K562 (cell line): Measurements from ENCODE around the gene CCSER2. TPM values are rescaled to one million over a fixed set of nuclear protein-coding genes. Genes with fewer than 3 reads are reported as not detected.

Source experiments
- ATAC-seq: fragments of 200-7000 bp; cut with Tn5 transposase; 3 replicates; pipeline ENCODE4 v1.9.1; 2020; ENCODE audit warnings: moderate library complexity
- BruUV-seq: library from RNA; stranded (reverse); fragments of 400-500 nt; replicated peaks from 2 replicates; lab custom pipeline; 2021; lab: Mats Ljungman, UMichigan
- CTCF ChIA-PET: fragments of 300-600 bp; formaldehyde crosslinking; extraction: SDS; loops from one replicate; lab custom pipeline; 2021; ENCODE audit warnings: low intra/inter-chr PET ratio; lab: Yijun Ruan, JAX
- POLR2A ChIA-PET: fragments of 300-600, 350-650 bp; sonication (Branson Sonifier 250); formaldehyde crosslinking; extraction: SDS; loops from one replicate; lab custom pipeline; 2021; ENCODE audit warnings: antibody characterized with exemption, inconsistent platforms; lab: Yijun Ruan, JAX
- DNase-seq, 4 experiments: peaks; one replicate each; pipeline versions ENCODE4 v3.0.0 to v3.0.0-alpha.2; 2011 to 2018; ENCODE audit warnings: low spot score in 3 of 4, mixed read lengths in 3 of 4; ENCODE audit errors: extremely low read depth in 1 of 4
- FAIRE-seq: peaks from 2 replicates; lab custom pipeline; 2011; peaks lifted over from hg19 to GRCh38; lab: Jason Lieb, UNC
- H2AFZ ChIP-seq: 2 replicates; pipeline ENCODE4 v1.6.0; 2011; ENCODE audit warnings: low read depth, low read length, control low read depth, inconsistent platforms
- H3K27ac ChIP-seq: fragments of 200-600 bp; 3 replicates; pipeline ENCODE4 v1.8.0; 2011; ENCODE audit warnings: low read depth, mild to moderate bottlenecking, control low read depth, inconsistent platforms, low read length, moderate library complexity, mixed read lengths; ENCODE audit errors: extremely low read depth
- H3K27me3 ChIP-seq, 2 experiments: fragments of 300-600 bp in 1 of 2; 2 replicates in 1 of 2; 3 replicates in 1 of 2; pipeline versions ENCODE4 v1.6.0 to v1.8.0; 2011; ENCODE audit warnings: inconsistent platforms in 2 of 2, low read length in 2 of 2, mild to moderate bottlenecking in 1 of 2, mixed read lengths in 1 of 2, moderate library complexity in 1 of 2; ENCODE audit not compliant: control insufficient read depth in 2 of 2, insufficient read depth in 2 of 2
- H3K36me3 ChIP-seq: fragments of 300-600 bp; 3 replicates; pipeline ENCODE4 v1.8.0; 2011; ENCODE audit warnings: mild to moderate bottlenecking, low read length, inconsistent platforms; ENCODE audit not compliant: control insufficient read depth, insufficient read depth
- H3K4me1 ChIP-seq, 2 experiments: fragments of 200-600 bp in 1 of 2; replicated peaks in 1 of 2; 2 replicates in 1 of 2; 3 replicates in 1 of 2; pipeline versions ENCODE4 v1.5.1 to v1.8.0; 2011; ENCODE audit warnings: inconsistent platforms in 2 of 2, low read length in 2 of 2, mild to moderate bottlenecking in 1 of 2, mixed read lengths in 1 of 2, moderate library complexity in 1 of 2; ENCODE audit not compliant: control insufficient read depth in 2 of 2, insufficient read depth in 2 of 2
- H3K4me2 ChIP-seq: 2 replicates; pipeline ENCODE4 v1.6.1; 2011; ENCODE audit warnings: low read length, control low read depth, inconsistent platforms, mixed read lengths; ENCODE audit not compliant: insufficient read depth
- H3K4me3 ChIP-seq: fragments of 200-600 bp; sonication (generic), shearing (Covaris generic); 2 replicates; pipeline ENCODE4 v1.5.1; 2016; ENCODE audit warnings: control low read depth, inconsistent platforms
- H3K79me2 ChIP-seq: fragments of 200-600 bp; 3 replicates; pipeline ENCODE4 v1.8.0; 2011; ENCODE audit warnings: low read length, inconsistent platforms; ENCODE audit not compliant: control insufficient read depth, insufficient read depth
- H3K9ac ChIP-seq, 2 experiments: 2 replicates each; pipeline versions ENCODE4 v1.6.0 to v1.6.1; 2011; ENCODE audit warnings: low read depth in 2 of 2, low read length in 2 of 2, control low read depth in 1 of 2, inconsistent platforms in 1 of 2, mild to moderate bottlenecking in 1 of 2, mixed read lengths in 1 of 2; ENCODE audit not compliant: insufficient read depth in 1 of 2
- H3K9me1 ChIP-seq: one replicate; pipeline ENCODE4 v1.6.0; 2011; ENCODE audit warnings: inconsistent platforms, mild to moderate bottlenecking, low read length, moderate library complexity; ENCODE audit not compliant: control insufficient read depth, insufficient read depth
- H3K9me3 ChIP-seq: replicated peaks from 2 replicates; pipeline ENCODE4 v1.5.1; 2011; ENCODE audit warnings: low read depth, low read length, inconsistent platforms; ENCODE audit not compliant: control insufficient read depth, insufficient read depth
- H4K20me1 ChIP-seq: replicated peaks from 2 replicates; pipeline ENCODE4 v1.6.1; 2011; ENCODE audit warnings: low read length, inconsistent platforms, mixed read lengths; ENCODE audit not compliant: control insufficient read depth, insufficient read depth
- BRCA1 ChIP-seq, 2 experiments: fragments of 450-650 bp in 1 of 2; sonication (generic) in 1 of 2; formaldehyde crosslinking in 1 of 2; IDR thresholded peaks; 2 replicates each; pipeline versions ENCODE4 v1.5.0 to v1.6.1; 2017 to 2020; ENCODE audit warnings: mild to moderate bottlenecking in 1 of 2, missing genetic modification reagents in 1 of 2
- CHAMP1 ChIP-seq: fragments of 450-650 bp; IDR thresholded peaks from 2 replicates; pipeline ENCODE4 v1.6.1; 2016; ENCODE audit warnings: mild to moderate bottlenecking
- ELF4 ChIP-seq: fragments of 450-650 bp; formaldehyde crosslinking; IDR thresholded peaks from 2 replicates; pipeline ENCODE4 v1.4.0; 2022; ENCODE audit warnings: missing genetic modification characterization
- HDAC1 ChIP-seq, 2 experiments: fragments of 450-650 bp; IDR thresholded peaks; 2 replicates each; pipeline ENCODE4 v1.6.1; 2016 to 2017; ENCODE audit warnings: inconsistent platforms in 1 of 2, mild to moderate bottlenecking in 1 of 2, moderate library complexity in 1 of 2
- MITF ChIP-seq: IDR thresholded peaks from 2 replicates; pipeline ENCODE4 v1.6.1; 2014; ENCODE audit warnings: antibody characterized with exemption
- MXI1 ChIP-seq: IDR thresholded peaks from 2 replicates; pipeline ENCODE4 v1.6.1; 2011; ENCODE audit warnings: low read depth, mild to moderate bottlenecking, improper control_type of control experiment, low read length
- NCOA2 ChIP-seq, 2 experiments: fragments of 450-650 bp; IDR thresholded peaks; 2 replicates each; pipeline ENCODE4 v1.6.1; 2018; ENCODE audit warnings: mild to moderate bottlenecking in 2 of 2, moderate library complexity in 1 of 2; ENCODE audit not compliant: partially characterized antibody in 2 of 2
- SAFB2 ChIP-seq: fragments of 200-400 bp; formaldehyde crosslinking; IDR thresholded peaks from 2 replicates; pipeline ENCODE4 v1.6.1; 2018; ENCODE audit warnings: borderline replicate concordance, low read length, low read depth, moderate library complexity; ENCODE audit not compliant: severe bottlenecking
- ZBTB33 ChIP-seq: sonication (generic); formaldehyde crosslinking; IDR thresholded peaks from 2 replicates; pipeline ENCODE4 v1.8.1; 2023; ENCODE audit warnings: mild to moderate bottlenecking, missing genetic modification reagents
- ZNF12 ChIP-seq: sonication (generic); formaldehyde crosslinking; IDR thresholded peaks from 2 replicates; pipeline ENCODE4 v1.4.0; 2020; ENCODE audit warnings: mild to moderate bottlenecking, missing genetic modification reagents
- ZNF184 ChIP-seq: sonication (generic); formaldehyde crosslinking; IDR thresholded peaks from 2 replicates; pipeline ENCODE4 v1.5.0; 2020; ENCODE audit warnings: missing genetic modification reagents
- ZNF561 ChIP-seq: fragments of 450-650 bp; formaldehyde crosslinking; conservative IDR thresholded peaks from 2 replicates; pipeline ENCODE4 v1.4.0; 2020; ENCODE audit warnings: mild to moderate bottlenecking, moderate library complexity
- WGBS: fragments of 100-300 bp; shearing (Covaris generic); methylation state at CpG from one replicate; pipeline ENCODE4 v1.1.6; 2016; ENCODE audit warnings: low coverage, mixed read lengths; ENCODE audit not compliant: insufficient coverage; ENCODE audit errors: missing lambda C conversion rate; 5-methylcytosine and 5-hydroxymethylcytosine counted together
- in situ Hi-C: fragments of 300-500 bp; cut with MboI; formaldehyde crosslinking; loops from 4 replicates; pipeline ENCODE4 v1.15.0; 2018; ENCODE audit warnings: inconsistent platforms, mixed read lengths
- intact Hi-C: fragments of 100-400 bp; cut with micrococcal nuclease; formaldehyde crosslinking; loops from 2 replicates; pipeline ENCODE4 v1.14.2; 2022
- polyA plus RNA-seq, 8 experiments: library from polyadenylated mRNA; depleted of rRNA in 4 of 8; stranded (reverse) in 5 of 8; unstranded in 3 of 8; fragments of >200 nt; fragmentation: Nextera tagmentation in 2 of 8; fragmentation: Illumina TruSeq in 1 of 8; extraction: Ambion mirVana in 2 of 8; extraction: Trizol in 1 of 8; gene quantifications; 2 replicates each; pipeline versions ENCODE4 v1.2.1 to v1.2.3, GENCODE V29; 2011 to 2014; ENCODE audit warnings: inconsistent platforms in 1 of 8, missing spikeins in 1 of 8
- total RNA-seq, 7 experiments: library from RNA; depleted of rRNA in 6 of 7; stranded (reverse); fragments of >200 nt in 6 of 7; fragmentation: Illumina TruSeq in 2 of 7; extraction: Trizol in 2 of 7; gene quantifications; 2 replicates each; pipeline versions ENCODE4 v1.2.1 to v1.2.3, GENCODE V29; 2011 to 2021; ENCODE audit warnings: low replicate concordance in 1 of 7
- TF ChIP-seq, protein P1 (sequence below): fragments of 250-450 bp; sonication (Bioruptor Pico); IDR thresholded peaks from 2 replicates; pipeline ENCODE4 v1.5.0; 2021; ENCODE audit warnings: mild to moderate bottlenecking, moderate library complexity

The CCSER2 gene
- total and polyA plus RNA-seq, 9 of the 15 experiments (the other 6 are each of a cell fraction or from before 2014, with no cell fraction given): 2.7 to 15.1 (median 9.7) TPM

DNA sequence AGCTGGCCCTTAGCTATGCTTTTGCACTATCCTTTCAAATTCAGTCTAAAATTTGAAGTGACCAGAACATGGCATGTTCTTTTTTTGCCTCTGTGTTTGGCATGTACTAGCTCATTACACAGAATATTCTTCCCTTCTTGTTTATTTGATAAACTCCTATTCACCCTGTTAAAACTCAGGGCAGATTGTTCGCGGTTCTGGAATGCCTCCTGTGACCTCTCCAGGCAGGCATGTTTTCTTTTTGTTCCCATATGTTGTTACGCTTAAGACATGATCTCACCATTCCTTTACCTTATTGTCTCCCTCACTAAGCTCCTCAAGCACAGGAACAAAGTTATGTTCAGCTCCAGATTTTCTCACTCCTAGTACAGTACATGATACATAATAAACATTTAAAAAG, 181.7 kb downstream of the CCSER2 start:
- ChIA-PET POLR2A (interaction anchor here (0.5 to 0.7 kb wide), 2 partner anchors 9 to 371 kb away, joined by 3 read pairs; partner anchors contain the start of gene GHITM), CTCF (no interaction called here)
- BruUV-seq: no TSS peak
- no peaks in the 10 kb centered on the region for H4K20me1 ChIP-seq
- ATAC-seq (no peak), DNase-seq (no peak), FAIRE-seq (no peak)
- intact Hi-C loops (no loop called here), in situ Hi-C loops (no loop called here)
- no peaks in the 10 kb centered on the region for H3K79me2 ChIP-seq
- no peak overlapping the region for H3K27ac ChIP-seq
- no peak overlapping the region for H3K4me3 ChIP-seq
- no peaks in the 10 kb centered on the region; a peak in 1 of 5 replicates for H3K4me1 ChIP-seq
- no peaks in the 10 kb centered on the region for H3K27me3 ChIP-seq
- 53% methylated on average over 3 of the region's 3 CpGs for WGBS
- no peak overlapping the region for H3K9ac ChIP-seq
- no peaks in the 10 kb centered on the region for H3K9me3 ChIP-seq
- H3K9me1 ChIP-seq: no peaks in the 10 kb centered on the region
- no peak overlapping the region for H3K4me2 ChIP-seq
- peaks cover 8% of the 10 kb centered on the region; the same call in 1 of the 3 replicates for H3K36me3 ChIP-seq
- H2AFZ ChIP-seq: no peak overlapping the region
- TF ChIP-seq BRCA1 (IDR thresholded peaks at IDR 0.05): no peak
- TF ChIP-seq BRCA1 (CRISPR knock-in tag; IDR thresholded peaks at IDR 0.05): no peak
- no peak for TF ChIP-seq MXI1
- TF ChIP-seq NCOA2 (IDR thresholded peaks at IDR 0.05; ENCODE audit: partially characterized antibody in 2 of 2): no peak
- no peak for TF ChIP-seq HDAC1 (IDR thresholded peaks at IDR 0.05)
- TF ChIP-seq, protein P1, sequence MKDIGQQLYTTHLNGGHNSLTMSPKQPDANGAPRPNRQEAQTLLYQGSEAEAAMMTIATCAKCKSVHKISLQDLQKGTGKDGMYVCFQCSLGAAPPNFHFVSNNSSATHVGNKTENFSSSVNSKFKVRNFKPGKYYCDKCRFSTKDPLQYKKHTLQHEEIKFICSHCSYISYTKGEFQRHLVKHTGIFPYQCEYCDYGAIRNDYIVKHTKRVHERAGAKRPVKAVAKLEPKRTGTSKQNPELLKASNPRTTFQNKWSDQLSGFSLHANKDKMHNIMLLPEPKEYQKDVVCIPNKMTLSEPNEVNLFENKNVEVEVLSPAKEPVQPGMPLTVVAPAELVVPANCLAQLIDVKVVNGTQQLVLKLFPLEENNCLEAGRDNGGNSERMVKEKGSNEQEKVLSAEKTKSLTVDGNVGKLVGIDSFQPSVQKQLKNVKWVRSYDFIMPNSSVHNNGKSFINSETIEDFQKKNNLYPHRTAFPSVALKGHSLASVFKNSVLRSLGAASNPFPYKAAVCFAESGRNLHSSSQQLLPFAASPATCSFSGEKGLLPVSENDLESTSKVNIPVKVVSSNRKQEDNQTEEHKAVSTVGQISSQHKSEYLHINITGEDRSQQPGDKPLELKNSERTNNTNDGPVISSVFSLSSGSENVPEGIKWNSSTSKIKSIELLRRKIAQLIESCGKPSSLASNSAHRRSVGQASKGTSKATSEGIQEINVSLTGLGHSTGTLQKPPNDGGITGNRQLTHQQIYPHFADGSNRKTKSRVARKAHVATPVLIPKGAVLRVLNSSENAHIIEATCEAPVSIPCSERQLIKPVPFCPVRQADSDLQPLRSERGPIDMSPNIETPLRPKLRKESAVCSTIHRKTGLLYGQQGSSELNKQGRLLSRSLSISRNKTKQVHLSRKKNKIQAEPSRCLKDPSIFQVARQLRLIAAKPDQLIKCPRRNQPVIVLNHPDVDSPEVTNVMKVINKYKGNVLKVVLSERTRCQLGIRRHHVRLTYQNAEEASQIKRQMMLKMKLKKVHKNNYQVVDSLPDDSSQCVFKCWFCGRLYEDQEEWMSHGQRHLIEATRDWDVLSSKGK: no peak
- TF ChIP-seq ZBTB33 (CRISPR knock-in tag): no peak
- no peak for TF ChIP-seq ZNF184
- no peak for TF ChIP-seq SAFB2
- no peak for TF ChIP-seq ZNF12 (CRISPR knock-in tag)
- TF ChIP-seq ELF4 (CRISPR knock-in tag): no peak
- no peak for TF ChIP-seq MITF
- no peak for TF ChIP-seq ZNF561
- no peak for TF ChIP-seq CHAMP1
